IPS-11a (cell line): ENCODE results near the gene FOS.
"Not testable (repeated sequence)": the region's sequence is repeated elsewhere in the genome, so short reads cannot be mapped to it uniquely, and the experiment has no call there.

Experiments
- H3K4me3 ChIP-seq: one replicate; pipeline ENCODE4 v1.5.1; 2013; ENCODE audit warnings: low read depth, low read length, control low read depth

FOS gene

GRCh38 chr14:75293920-75294648, 15.5 kb downstream of the FOS start:
- H3K4me3 ChIP-seq = peak overlapping the region; percentile 58

GRCh38 chr14:75294649-75295033, 16.0 kb downstream of the FOS start:
- peak overlapping the region; percentile 49 for H3K4me3 ChIP-seq

- peak overlapping the region; percentile 49 for H3K4me3 ChIP-seq
Observed at GRCh38 chr14:75295061-75295461, 16.4 kb downstream of the FOS start.

GRCh38 chr14:75295491-75296345, 17.1 kb downstream of the FOS start:
- peak overlapping the region; percentile 8 for H3K4me3 ChIP-seq

GRCh38 chr14:75297411-75298040, 18.9 kb downstream of the FOS start:
- H3K4me3 ChIP-seq = no peak overlapping the region

- no peak overlapping the region for H3K4me3 ChIP-seq
Observed at GRCh38 chr14:75298187-75298965, 19.7 kb downstream of the FOS start.

- no peak overlapping the region for H3K4me3 ChIP-seq
Observed at GRCh38 chr14:75299059-75299458, 20.4 kb downstream of the FOS start.

- no peak overlapping the region for H3K4me3 ChIP-seq
Observed at GRCh38 chr14:75299576-75299975, 20.9 kb downstream of the FOS start.

GRCh38 chr14:75301666-75302325, 23.2 kb downstream of the FOS start:
- H3K4me3 ChIP-seq = no peak overlapping the region

- H3K4me3 ChIP-seq = no peak overlapping the region
Observed at GRCh38 chr14:75303381-75303789, 24.8 kb downstream of the FOS start.

- H3K4me3 ChIP-seq = not testable (repeated sequence)
Observed at GRCh38 chr14:75306410-75306809, 27.8 kb downstream of the FOS start.

- H3K4me3 ChIP-seq = no peak overlapping the region
Observed at GRCh38 chr14:75306927-75307699, 28.5 kb downstream of the FOS start.

- H3K4me3 ChIP-seq = no peak overlapping the region
Observed at GRCh38 chr14:75307700-75308379, 29.2 kb downstream of the FOS start.

GRCh38 chr14:75308991-75309390, 30.4 kb downstream of the FOS start:
- H3K4me3 ChIP-seq = not testable (repeated sequence)

- H3K4me3 ChIP-seq = not testable (repeated sequence)
Observed at GRCh38 chr14:75309561-75309960, 30.9 kb downstream of the FOS start.

GRCh38 chr14:75310295-75311111, 31.9 kb downstream of the FOS start:
- no peak overlapping the region for H3K4me3 ChIP-seq

- H3K4me3 ChIP-seq = no peak overlapping the region
Observed at GRCh38 chr14:75311356-75311755, 32.7 kb downstream of the FOS start.

- H3K4me3 ChIP-seq = no peak overlapping the region
Observed at GRCh38 chr14:75312341-75312740, 33.7 kb downstream of the FOS start.
